GM10248 (cell line): Measurements from ENCODE around the gene CADM1.

Experiments used
- CTCF ChIA-PET: fragments of 300-600 bp; sonication (Branson Sonifier 250); formaldehyde crosslinking; extraction: SDS; loops from one replicate; lab custom pipeline; 2021; ENCODE audit warnings: antibody characterized with exemption; lab: Yijun Ruan, JAX
- POLR2A ChIA-PET: fragments of 350-650 bp; sonication (Branson Sonifier 250); formaldehyde crosslinking; extraction: SDS; loops from one replicate; lab custom pipeline; 2020; ENCODE audit warnings: antibody characterized with exemption; lab: Yijun Ruan, JAX
- DNase-seq: peaks from one replicate; pipeline ENCODE4 v3.0.0; 2012; ENCODE audit errors: extremely low spot score
- TF ChIP-seq, protein P1 (sequence below): IDR thresholded peaks from 2 replicates; pipeline ENCODE4 v1.5.1; 2012; ENCODE audit warnings: mild to moderate bottlenecking, low read depth; ENCODE audit errors: extremely low read depth, missing control alignments, control extremely low read depth

CADM1 gene

DNA sequence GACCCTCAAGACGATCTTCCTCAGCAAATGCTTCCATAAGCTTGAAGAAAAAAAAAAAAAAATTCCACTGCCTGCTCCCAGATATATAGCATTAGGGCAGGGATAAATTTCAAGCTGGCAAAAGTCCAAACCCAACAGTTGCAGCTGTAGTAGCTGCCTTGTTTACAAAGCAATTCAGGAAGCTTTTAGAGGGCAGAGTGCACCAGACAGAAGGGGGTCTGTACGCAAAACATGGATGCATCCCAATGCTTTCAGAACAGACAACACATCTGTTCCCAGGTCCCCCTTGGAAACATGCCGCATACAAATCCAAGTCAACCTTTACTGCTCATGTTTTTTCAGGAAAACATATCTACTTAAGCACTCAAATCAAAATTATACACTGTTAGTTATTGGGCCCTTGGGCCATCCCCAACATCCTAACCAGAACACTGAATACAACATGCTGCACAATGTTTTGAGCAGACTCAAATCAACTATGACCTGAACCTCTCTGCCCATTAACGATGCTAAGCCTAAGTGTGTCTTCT lies 94.5 kb downstream of the CADM1 start:
- no peak for DNase-seq
- CTCF ChIA-PET: interaction anchor here (1.1 kb wide), 1 partner anchor 9 kb away, joined by 3 read pairs; no protein-coding TSS in a partner anchor
- POLR2A ChIA-PET: no interaction called here
- TF ChIP-seq, protein P1, sequence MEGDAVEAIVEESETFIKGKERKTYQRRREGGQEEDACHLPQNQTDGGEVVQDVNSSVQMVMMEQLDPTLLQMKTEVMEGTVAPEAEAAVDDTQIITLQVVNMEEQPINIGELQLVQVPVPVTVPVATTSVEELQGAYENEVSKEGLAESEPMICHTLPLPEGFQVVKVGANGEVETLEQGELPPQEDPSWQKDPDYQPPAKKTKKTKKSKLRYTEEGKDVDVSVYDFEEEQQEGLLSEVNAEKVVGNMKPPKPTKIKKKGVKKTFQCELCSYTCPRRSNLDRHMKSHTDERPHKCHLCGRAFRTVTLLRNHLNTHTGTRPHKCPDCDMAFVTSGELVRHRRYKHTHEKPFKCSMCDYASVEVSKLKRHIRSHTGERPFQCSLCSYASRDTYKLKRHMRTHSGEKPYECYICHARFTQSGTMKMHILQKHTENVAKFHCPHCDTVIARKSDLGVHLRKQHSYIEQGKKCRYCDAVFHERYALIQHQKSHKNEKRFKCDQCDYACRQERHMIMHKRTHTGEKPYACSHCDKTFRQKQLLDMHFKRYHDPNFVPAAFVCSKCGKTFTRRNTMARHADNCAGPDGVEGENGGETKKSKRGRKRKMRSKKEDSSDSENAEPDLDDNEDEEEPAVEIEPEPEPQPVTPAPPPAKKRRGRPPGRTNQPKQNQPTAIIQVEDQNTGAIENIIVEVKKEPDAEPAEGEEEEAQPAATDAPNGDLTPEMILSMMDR: no peak

DNA sequence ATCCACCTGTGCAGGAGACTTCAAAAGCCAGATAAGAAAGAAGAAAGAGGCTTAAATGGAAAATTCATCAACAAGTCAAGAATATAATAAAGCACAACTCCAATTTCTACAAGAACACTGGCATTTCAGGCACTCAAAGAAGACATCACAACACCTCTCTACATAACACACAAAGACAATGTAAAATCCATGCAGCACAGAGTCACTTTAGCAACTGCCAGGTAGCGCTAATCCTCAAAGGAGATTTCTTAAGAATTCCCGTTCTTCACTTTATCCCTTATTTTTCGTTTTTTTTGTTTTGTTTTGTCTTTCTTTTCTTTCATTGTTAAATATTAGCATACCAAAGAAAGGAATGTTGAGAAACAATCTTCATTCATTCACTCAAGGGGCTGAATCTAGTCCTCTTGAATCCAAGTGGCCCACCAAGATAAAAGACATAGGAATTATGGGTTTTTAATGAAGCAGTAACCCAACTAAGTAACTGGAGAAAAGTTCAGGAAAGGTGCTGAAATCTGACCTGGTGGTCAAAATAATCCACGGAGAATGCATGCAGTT lies 95.0 kb downstream of the CADM1 start:
- POLR2A ChIA-PET: no interaction called here
- no peak for DNase-seq
- TF ChIP-seq, protein P1: no peak
- CTCF ChIA-PET: no interaction called here

DNA sequence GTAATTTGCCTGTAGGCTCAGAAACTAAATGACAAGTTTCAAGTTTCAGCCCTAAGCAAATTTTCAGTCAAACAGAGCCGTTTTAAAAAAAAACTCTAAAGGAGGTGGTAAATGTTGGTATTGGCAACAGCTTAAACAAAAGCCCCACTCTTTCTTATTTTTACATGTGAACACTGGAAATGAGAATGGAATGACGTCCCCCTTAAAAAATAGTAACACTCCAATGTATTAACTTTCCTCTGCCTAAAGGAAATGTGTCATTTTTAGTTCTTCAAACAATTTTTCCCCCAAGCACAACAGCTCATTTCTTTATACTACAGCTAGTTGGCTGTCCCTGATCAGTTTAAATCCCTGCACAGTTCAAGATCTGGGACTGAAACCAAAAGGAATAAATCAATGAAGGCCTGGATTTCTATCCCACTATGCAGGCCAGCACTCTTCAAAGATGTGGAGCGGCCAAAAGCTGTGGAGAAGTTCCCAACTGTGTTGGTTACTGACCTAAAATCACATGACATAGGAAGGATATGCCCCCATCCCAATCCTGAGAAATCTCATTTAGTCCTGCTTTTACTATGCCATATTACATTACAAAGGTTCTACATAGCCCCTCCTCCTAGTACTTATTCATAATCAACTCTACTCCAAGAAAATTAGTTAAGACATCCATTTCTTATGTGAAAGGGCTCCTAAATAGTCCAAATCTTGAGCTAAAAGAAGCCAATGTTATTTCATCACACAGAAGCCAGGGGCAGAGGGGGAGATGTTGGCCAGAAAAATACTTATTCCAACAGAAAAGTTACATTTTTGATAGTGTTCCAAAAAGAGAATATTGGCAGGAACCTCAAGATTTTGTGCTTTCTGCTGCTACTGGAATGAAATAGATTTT lies 95.9 kb downstream of the CADM1 start:
- ChIA-PET CTCF (interaction anchor here (1.0 kb wide), 1 partner anchor 14 kb away, joined by 3 read pairs; no protein-coding TSS in a partner anchor), POLR2A (no interaction called here)
- TF ChIP-seq, protein P1: no peak
- DNase-seq: no peak

DNA sequence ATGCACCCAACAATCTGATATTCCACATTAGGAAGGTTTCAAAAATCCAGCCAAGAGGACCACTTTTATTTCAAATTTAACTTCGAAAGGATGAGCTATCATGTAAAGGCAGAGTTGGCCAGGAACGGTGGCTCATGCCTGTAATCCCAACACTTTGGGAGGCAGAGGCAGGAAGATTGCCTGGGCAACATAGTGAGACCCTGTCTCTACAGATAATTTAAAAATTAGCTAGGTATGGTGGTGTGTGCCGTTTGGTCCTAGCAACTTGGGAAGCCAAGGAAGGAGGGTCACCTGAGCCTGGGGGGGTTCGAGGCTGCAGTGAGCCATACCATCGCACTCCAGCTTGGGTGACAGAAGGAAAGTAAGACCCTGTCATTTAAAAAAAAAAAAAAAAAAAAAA lies 96.7 kb downstream of the CADM1 start:
- CTCF ChIA-PET: interaction anchor here (1.0 kb wide), 1 partner anchor 13 kb away, joined by 3 read pairs; no protein-coding TSS in a partner anchor
- TF ChIP-seq, protein P1: no peak
- DNase-seq: no peak
- POLR2A ChIA-PET: no interaction called here

DNA sequence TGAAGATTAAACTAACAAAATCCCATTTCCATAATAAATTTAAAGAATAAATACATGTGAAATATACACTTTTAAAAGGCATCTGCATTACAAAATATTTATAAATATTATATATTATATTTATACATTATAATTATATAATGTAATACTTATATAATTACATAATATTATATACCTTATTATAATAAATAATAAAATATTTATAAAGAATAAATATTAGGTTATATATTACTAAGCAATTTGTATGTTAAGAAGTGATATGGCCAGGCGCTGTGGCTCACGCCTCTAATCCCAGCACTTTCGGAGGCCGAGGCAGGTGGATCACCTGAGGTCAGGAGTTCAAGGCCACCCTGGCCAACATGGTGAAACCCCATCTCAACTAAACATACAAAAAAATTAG lies 97.8 kb downstream of the CADM1 start:
- POLR2A ChIA-PET: no interaction called here
- CTCF ChIA-PET: no interaction called here
- no peak for DNase-seq
- TF ChIP-seq, protein P1: no peak

DNA sequence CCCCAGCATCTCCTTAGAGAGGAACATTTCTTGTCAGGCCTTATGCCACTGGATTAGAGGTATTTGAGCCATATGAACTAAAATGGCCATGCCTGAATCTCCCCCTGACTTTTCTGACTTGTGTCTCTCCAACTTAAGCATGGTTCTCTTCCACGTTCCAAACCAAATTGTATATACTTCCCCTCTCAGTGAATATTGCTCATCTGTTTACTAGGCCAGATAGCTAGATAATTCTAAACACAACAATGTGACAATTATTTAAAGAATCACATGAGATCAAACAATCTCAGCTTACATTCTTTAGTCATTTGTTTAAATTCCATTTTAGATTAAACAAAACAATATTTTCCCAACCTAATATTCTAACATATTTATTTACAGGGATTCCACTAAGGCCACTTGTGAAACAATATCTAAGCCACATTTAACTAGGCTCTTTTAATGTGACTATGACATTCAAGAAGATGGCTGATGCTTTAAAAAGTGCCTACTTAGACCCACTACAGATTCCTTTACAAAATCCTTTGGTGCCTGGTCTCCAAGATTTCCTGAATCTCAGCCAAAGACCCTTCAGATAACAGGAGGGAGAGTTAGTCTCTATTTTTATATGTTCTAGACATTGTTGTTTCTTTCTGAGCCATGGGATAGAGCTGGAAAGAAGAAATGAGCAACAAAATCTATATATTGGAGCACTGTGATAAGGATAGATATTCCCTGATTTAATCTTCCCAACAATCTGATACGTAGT lies 105.7 kb downstream of the CADM1 start:
- TF ChIP-seq, protein P1: no peak
- no peak for DNase-seq
- POLR2A ChIA-PET: no interaction called here
- CTCF ChIA-PET: no interaction called here
